Ectodermal cell (in vitro differentiated cells): ENCODE data around the gene TMEM61.
"Not testable (repeated sequence)": the region's sequence is repeated elsewhere in the genome, so short reads cannot be mapped to it uniquely, and the experiment has no call there.

ENCODE experiments used
- H3K27ac ChIP-seq: 2 replicates; pipeline ENCODE4 v1.7.0; 2013; ENCODE audit warnings: mild to moderate bottlenecking, low read depth, low read length; ENCODE audit not compliant: insufficient read depth, poor library complexity, severe bottlenecking
- H3K27me3 ChIP-seq: 2 replicates; pipeline ENCODE4 v1.7.0; 2013; ENCODE audit warnings: mild to moderate bottlenecking, low read length; ENCODE audit not compliant: insufficient read depth, control insufficient read depth, poor library complexity, severe bottlenecking
- H3K36me3 ChIP-seq: one replicate; pipeline ENCODE4 v1.7.0; 2013; ENCODE audit warnings: low read length; ENCODE audit not compliant: control insufficient read depth, insufficient read depth
- H3K4me1 ChIP-seq: one replicate; pipeline ENCODE4 v1.7.0; 2013; ENCODE audit warnings: low read length; ENCODE audit not compliant: control insufficient read depth, insufficient read depth
- H3K4me3 ChIP-seq: 2 replicates; pipeline ENCODE4 v1.7.0; 2013; ENCODE audit warnings: low read depth, low read length, control low read depth; ENCODE audit not compliant: insufficient read depth
- H3K9me3 ChIP-seq: 2 replicates; pipeline ENCODE4 v1.7.0; 2013; ENCODE audit warnings: mild to moderate bottlenecking, low read length, moderate library complexity; ENCODE audit not compliant: control insufficient read depth
- WGBS, 2 experiments: methylation state at CpG; one replicate each; pipeline ENCODE4 v1.1.7; 2013; ENCODE audit warnings: missing lambda C conversion rate in 2 of 2; 5-methylcytosine and 5-hydroxymethylcytosine counted together

TMEM61 gene

DNA sequence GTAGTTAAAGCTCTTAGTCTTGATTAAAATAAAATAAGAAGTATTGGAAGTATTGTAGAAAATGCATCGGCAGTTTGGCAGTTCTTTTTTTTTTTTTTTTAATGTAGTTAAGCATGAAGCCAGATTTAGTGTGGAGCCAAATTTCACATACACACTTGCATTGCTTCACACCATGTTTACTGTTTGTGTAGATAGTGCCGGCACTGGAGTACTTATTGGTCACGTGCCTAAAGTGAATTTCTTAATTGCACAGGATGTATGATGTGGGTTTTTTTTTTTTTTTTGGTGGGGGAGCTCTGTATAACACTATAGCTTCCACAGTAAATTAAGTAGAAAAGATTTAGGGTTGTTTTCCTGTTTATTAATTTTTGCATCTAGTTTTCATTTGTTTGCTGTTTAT is 21.2 kb upstream of the TMEM61 start:
- no peaks in the 10 kb centered on the region for H3K36me3 ChIP-seq
- no peaks in the 10 kb centered on the region for H3K4me1 ChIP-seq
- no peaks in the 10 kb centered on the region for H3K27me3 ChIP-seq
- H3K27ac ChIP-seq = no peak overlapping the region
- H3K9me3 ChIP-seq = no peaks in the 10 kb centered on the region
- H3K4me3 ChIP-seq = no peak overlapping the region
- WGBS, 2 experiments = 100% methylated on average over 2 of the region's 3 CpGs

DNA sequence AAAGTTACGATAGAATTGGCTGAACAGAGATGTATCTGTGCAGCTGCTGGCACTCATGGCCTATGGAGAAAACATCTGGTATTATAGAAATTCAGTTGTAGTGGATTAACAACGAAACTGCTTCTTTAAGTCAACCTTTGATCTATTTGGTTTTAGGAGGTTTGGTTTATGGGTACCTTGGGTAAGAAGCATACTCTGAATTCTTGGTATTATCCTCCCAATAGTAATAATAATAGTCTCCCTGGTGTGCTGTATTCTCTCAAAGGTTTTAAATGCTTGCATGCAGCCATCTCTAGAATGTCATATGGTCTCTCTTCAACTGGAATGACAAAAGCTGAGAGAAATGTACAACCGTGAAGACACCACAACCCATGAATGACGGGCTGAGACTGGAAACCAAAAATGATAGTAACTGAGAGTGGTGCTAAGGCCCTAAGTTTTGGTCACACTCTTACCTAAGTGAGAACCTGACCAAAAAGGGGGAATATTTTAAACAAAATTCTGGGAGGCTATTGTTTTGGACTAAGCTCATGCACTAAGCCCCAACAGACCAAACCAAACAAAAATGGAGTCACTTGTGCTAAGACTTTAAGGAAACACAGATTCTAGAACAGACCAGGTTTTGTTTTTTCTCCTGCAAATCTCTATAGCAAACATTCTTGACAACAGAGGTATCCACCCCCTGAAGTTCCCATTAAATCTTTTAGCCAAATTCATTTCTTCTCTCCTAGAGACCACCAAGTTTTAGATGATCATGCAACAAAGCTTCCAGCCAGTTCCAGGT is 17.6 kb upstream of the TMEM61 start:
- Histone ChIP-seq H3K27me3 (no peaks in the 10 kb centered on the region), H3K4me1 (no peaks in the 10 kb centered on the region), H3K4me3 (no peak overlapping the region), H3K9me3 (no peaks in the 10 kb centered on the region), H3K36me3 (no peaks in the 10 kb centered on the region), H3K27ac (no peak overlapping the region)
- 32 to 39% methylated on average over 4 of the region's 4 CpGs for WGBS, 2 experiments

DNA sequence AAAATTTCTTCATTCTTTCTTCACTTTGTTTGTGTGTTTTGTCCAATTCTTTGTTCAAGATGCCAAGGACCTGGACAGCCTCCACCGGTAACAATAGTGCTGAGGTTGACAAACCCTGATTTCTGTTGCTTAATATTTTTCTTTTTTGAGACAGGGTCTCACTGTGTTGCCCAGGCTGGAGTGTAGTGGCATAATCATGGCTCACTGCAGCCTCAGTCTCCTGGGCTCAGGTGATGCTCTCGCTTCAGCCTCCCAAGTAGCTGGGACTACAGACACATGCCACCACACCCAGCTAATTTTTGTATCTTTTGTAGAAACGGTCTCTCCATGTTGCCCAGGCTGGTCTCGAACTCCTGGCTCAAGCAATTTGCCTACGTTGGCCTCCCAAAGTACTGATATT is 16.6 kb upstream of the TMEM61 start:
- H3K9me3 ChIP-seq, H3K4me3 ChIP-seq, H3K27me3 ChIP-seq, H3K4me1 ChIP-seq, H3K36me3 ChIP-seq, H3K27ac ChIP-seq: not testable (repeated sequence)
- 93 to 94% methylated on average over 5 of the region's 5 CpGs for WGBS, 2 experiments

DNA sequence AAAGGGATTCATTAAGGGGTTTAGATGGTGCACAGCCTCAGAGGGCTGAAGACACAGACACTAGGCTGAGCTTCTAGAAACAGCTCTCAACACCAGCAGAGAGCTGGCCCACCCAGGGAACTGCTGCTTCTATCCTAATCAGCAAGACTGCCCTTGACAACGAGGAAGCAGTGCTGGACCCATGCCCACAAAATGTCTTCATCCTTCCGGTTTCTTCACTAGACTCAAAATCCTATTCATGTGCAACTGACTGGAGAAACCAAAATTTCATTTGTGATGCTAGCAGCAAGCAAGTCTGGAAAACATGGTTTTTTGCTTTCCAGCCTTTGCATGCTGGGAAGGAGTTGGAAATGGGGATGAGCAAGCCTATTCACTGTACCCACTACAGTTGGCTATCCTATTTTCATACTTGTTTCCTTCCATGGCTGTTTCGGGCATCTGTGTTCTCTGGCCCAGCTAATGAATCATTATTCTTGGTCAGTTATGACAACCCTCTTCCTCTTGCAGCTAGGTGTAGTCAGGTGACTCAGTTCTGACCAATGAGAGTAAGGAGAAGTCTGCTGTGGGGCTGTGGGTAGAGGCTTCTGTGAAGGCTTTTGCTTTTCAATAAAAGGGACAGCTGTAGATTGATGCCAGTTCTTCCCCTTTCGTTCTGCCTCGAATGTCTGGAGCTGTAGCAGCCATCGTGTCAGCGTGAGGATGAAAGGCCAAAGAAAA is 14.6 kb upstream of the TMEM61 start:
- 93 to 94% methylated on average over 7 of the region's 7 CpGs for WGBS, 2 experiments
- no peaks in the 10 kb centered on the region for H3K27me3 ChIP-seq
- no peak overlapping the region for H3K4me3 ChIP-seq
- no peaks in the 10 kb centered on the region for H3K9me3 ChIP-seq
- H3K4me1 ChIP-seq = no peaks in the 10 kb centered on the region
- no peaks in the 10 kb centered on the region for H3K36me3 ChIP-seq
- no peak overlapping the region for H3K27ac ChIP-seq

DNA sequence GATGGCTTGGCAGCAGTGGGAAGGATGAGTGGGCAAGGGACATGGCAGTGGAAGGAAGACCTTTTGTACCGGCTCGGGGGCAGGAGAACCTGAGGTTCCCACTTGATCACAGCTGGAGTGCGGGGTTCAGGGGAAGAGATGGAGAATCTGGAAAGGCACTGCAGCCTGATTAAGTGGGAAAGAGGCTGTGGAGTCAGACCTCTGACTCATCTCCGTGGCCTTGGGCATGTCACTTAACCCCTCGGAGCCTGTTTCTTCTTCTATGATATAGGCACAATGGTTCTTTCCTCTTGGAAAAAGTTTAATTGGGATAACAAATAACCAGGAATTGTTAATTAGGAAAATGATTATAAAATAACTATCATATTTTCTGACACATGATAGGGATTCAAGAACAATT is 13.1 kb upstream of the TMEM61 start:
- H3K36me3 ChIP-seq = no peaks in the 10 kb centered on the region
- no peaks in the 10 kb centered on the region for H3K27me3 ChIP-seq
- no peak overlapping the region for H3K4me3 ChIP-seq
- 81 to 83% methylated on average over 5 of the region's 5 CpGs for WGBS, 2 experiments
- H3K4me1 ChIP-seq = no peaks in the 10 kb centered on the region
- no peaks in the 10 kb centered on the region for H3K9me3 ChIP-seq
- H3K27ac ChIP-seq = no peak overlapping the region

DNA sequence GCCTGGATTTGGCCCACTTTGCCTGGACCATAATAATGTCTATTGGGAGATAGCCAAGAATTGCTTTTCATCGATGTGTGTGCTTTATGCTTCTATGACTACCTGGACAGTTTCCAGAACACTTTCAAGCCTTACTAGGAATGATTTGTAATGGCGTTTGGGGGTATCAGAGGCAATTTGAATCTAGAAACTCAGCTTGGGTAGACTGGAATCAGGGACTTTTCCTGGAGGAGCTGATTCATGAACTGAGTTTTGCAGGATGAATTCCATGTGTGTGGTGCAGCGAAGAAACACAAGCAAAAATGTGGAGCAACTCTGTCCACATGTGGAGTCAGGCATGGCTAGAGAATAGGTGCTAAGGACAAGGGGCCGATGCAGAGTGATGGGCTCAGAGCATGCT is 11.9 kb upstream of the TMEM61 start:
- Histone ChIP-seq H3K27me3 (no peaks in the 10 kb centered on the region), H3K4me3 (no peak overlapping the region), H3K27ac (no peak overlapping the region), H3K36me3 (no peaks in the 10 kb centered on the region), H3K9me3 (no peaks in the 10 kb centered on the region), H3K4me1 (no peaks in the 10 kb centered on the region)
- WGBS, 2 experiments = 70 to 72% methylated on average over 4 of the region's 4 CpGs

DNA sequence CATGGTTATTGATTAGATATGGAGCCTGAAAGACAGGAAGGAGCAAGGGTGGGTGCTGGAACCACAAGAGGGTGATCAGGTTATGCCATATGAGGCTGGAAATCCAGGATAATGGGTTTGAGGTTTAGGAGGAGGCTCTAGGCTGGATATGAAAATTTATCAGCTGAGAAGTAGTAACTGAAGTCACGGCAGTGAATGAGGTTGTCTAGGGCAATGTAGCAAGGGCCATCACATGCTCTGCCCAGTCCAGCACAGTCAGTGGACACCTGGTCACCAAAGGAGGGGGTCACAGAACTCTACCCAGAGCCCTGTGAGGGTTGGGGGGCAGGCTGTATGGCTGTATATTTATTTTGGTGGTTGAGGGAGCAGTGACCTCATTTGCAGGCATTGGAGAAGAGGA is 10.5 kb upstream of the TMEM61 start:
- no peaks in the 10 kb centered on the region for H3K9me3 ChIP-seq
- H3K36me3 ChIP-seq = no peaks in the 10 kb centered on the region
- no peaks in the 10 kb centered on the region for H3K4me1 ChIP-seq
- no peak overlapping the region for H3K27ac ChIP-seq
- no peak overlapping the region for H3K4me3 ChIP-seq
- 91 to 98% methylated on average over 1 of the region's 1 CpG for WGBS, 2 experiments
- no peaks in the 10 kb centered on the region for H3K27me3 ChIP-seq

DNA sequence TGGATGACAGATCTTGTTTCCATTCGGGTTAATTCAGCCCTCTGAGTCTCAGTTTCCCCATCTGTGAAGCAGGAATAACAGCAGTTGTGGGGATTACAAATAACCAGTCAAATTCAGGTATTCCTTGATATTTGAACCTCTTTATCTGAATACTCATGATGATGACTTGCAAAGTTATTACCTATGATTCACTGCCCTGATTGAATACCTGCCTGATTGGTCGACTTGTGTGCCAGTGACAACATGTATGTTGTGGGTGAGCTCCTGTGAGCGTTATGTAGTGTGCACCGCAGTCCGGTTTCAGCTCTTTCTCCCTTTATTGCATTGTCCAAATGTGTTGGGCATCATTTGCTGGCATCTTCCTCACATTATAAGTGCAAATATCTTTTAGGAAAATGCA is 9.5 kb upstream of the TMEM61 start:
- Histone ChIP-seq H3K27me3 (no peaks in the 10 kb centered on the region), H3K27ac (no peak overlapping the region), H3K4me3 (no peak overlapping the region), H3K4me1 (no peaks in the 10 kb centered on the region), H3K36me3 (no peaks in the 10 kb centered on the region), H3K9me3 (no peaks in the 10 kb centered on the region)
- WGBS, 2 experiments = 91 to 97% methylated on average over 5 of the region's 5 CpGs

DNA sequence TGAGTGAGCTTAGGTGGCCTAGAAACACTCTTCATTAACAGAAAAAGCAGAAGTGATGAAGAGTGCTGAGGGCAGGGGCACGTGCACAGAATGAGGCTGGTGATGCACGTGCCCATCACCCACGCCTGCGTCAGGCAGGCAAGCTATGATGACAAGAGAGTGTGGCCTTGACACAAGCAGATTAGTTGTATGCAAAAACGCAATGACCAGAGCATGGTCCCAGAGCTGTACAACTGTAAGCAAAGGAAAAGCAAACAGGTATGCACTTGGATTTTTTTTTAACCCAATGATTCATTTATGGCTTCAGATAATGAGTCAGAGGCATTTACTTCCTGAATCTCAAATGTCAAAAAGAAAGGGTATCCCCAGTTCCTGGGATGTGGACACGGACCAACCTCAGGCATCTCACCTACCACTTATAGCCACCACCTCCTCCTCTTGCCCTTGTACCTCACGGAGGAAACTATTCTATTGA is 9.1 kb upstream of the TMEM61 start:
- Histone ChIP-seq H3K9me3 (no peaks in the 10 kb centered on the region), H3K36me3 (no peaks in the 10 kb centered on the region), H3K27ac (no peak overlapping the region), H3K4me3 (no peak overlapping the region), H3K27me3 (no peaks in the 10 kb centered on the region), H3K4me1 (no peaks in the 10 kb centered on the region)
- WGBS, 2 experiments = 92 to 95% methylated on average over 5 to 6 of the region's 7 CpGs

DNA sequence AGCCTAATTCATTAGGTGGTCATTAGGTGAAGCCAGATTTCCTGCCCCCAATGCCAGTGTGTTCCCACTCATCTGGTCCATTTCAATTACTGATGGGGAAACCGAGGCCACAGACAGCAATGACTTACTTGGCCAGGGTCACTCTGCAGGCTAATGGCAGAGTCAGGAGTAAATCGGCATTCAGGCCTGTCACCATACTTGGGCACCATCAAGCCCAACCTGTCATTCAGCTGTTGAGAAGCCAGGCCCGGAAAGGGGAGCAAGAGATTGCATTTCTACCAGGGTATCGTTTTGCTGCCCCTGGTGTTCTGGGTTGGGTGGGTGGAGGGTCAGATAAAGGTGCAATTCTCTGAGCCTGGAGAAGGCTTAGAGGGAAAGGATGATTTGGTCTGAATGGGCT is 8.0 kb upstream of the TMEM61 start:
- Histone ChIP-seq H3K4me3 (no peak overlapping the region), H3K27me3 (no peaks in the 10 kb centered on the region), H3K9me3 (no peaks in the 10 kb centered on the region), H3K4me1 (no peaks in the 10 kb centered on the region), H3K36me3 (no peaks in the 10 kb centered on the region), H3K27ac (no peak overlapping the region)
- 86 to 92% methylated on average over 4 of the region's 4 CpGs for WGBS, 2 experiments
